Sigmoid colon (tissue), 7 donors: Measurements from ENCODE around the gene TPRA1. TPM values are rescaled to one million over a fixed set of nuclear protein-coding genes. Genes with fewer than 3 reads are reported as not detected.

Experiments used
- DNase-seq: peaks from one replicate; pipeline ENCODE4 v3.0.0-alpha.2; 2019
- H3K27ac ChIP-seq, 4 donors: fragments of 200-600 bp; sonication (generic); one replicate each; pipeline ENCODE4 v1.5.1; 2016 to 2019; ENCODE audit warnings: mild to moderate bottlenecking in 1 of 4
- H3K27me3 ChIP-seq, 3 donors: fragments of 200-600 bp; sonication (generic); one replicate each; pipeline ENCODE4 v1.5.1; 2019; ENCODE audit warnings: mild to moderate bottlenecking in 1 of 3
- H3K36me3 ChIP-seq, 4 donors: fragments of 200-600 bp; sonication (generic); one replicate each; pipeline ENCODE4 v1.5.1; 2016 to 2019
- H3K4me1 ChIP-seq, 4 donors: fragments of 200-600 bp; sonication (generic); one replicate each; pipeline ENCODE4 v1.5.1; 2017 to 2019
- H3K4me3 ChIP-seq, 4 donors: fragments of 200-600 bp; sonication (generic); one replicate each; pipeline ENCODE4 v1.5.1; 2017 to 2019; ENCODE audit warnings: mild to moderate bottlenecking in 2 of 4, moderate library complexity in 1 of 4
- H3K9me3 ChIP-seq, 4 donors: fragments of 200-600 bp in 3 of 4; sonication (generic) in 3 of 4; one replicate each; pipeline versions ENCODE4 v1.5.1 to v1.6.1; 2013 to 2019
- CTCF ChIP-seq, 4 experiments: fragments of 450-650 bp in 3 of 4; fragments of 200-600 bp in 1 of 4; IDR thresholded peaks; one replicate each; pipeline ENCODE4 v1.5.1; 2016 to 2019; ENCODE audit warnings: antibody characterized with exemption in 4 of 4, mild to moderate bottlenecking in 3 of 4, moderate library complexity in 2 of 4
- EP300 ChIP-seq, 4 donors: sonication (generic); formaldehyde crosslinking; IDR thresholded peaks; one replicate each; pipeline ENCODE4 v1.6.1; 2017; ENCODE audit warnings: antibody characterized with exemption in 4 of 4
- POLR2A ChIP-seq, 2 donors: fragments of 450-650 bp; IDR thresholded peaks; one replicate each; pipeline ENCODE4 v1.6.1; 2016; ENCODE audit warnings: antibody characterized with exemption in 2 of 2, mild to moderate bottlenecking in 2 of 2, moderate library complexity in 2 of 2
- POLR2AphosphoS5 ChIP-seq, 4 donors: sonication (generic); formaldehyde crosslinking; IDR thresholded peaks; one replicate each; pipeline ENCODE4 v1.6.1; 2017; ENCODE audit warnings: antibody characterized with exemption in 4 of 4
- WGBS, 2 donors: extraction: QIAGEN DNeasy Blood & Tissue Kit; methylation state at CpG; one replicate each; pipeline ENCODE4 v1.1.7; 2013; 5-methylcytosine and 5-hydroxymethylcytosine counted together
- intact Hi-C: fragments of 100-400 bp; cut with DNase I; formaldehyde crosslinking; loops from one replicate; pipeline ENCODE4 v1.15.1; 2023
- polyA plus RNA-seq, 3 donors: library from polyadenylated mRNA; stranded (reverse); fragments of 200-250 nt; gene quantifications; one replicate each; pipeline ENCODE4 v1.2.3, GENCODE V29; 2013
- total RNA-seq, 4 donors: library from RNA; depleted of rRNA; stranded (reverse); fragments of >200 nt; gene quantifications; one replicate each; pipeline ENCODE4 v1.1.0, GENCODE V29; 2016
- donor health status: healthy with polysubstance abuse.
- donor health status: Bipolar disorder and iron deficiency.
- donor health status: healthy.

TPRA1 gene
- total and polyA plus RNA-seq, 7 donors: 7.2 to 33.2 (median 28.5) TPM

GRCh38 chr3:127637546-127637945, 47.0 kb upstream of the TPRA1 start:
- intact Hi-C loops: no loop called here
- TF ChIP-seq POLR2AphosphoS5 (IDR thresholded peaks at IDR 0.05) (no peak), EP300 (IDR thresholded peaks at IDR 0.05) (no peak), CTCF (IDR thresholded peaks at IDR 0.05) (no peak), POLR2A (IDR thresholded peaks at IDR 0.05) (no peak)
- H3K4me3 ChIP-seq: no peak overlapping the region
- no peaks in the 10 kb centered on the region for H3K27me3 ChIP-seq
- H3K4me1 ChIP-seq: no peaks in the 10 kb centered on the region
- no peaks in the 10 kb centered on the region for H3K36me3 ChIP-seq
- DNase-seq: peak; percentile 11
- 73 to 86% methylated on average over 3 of the region's 3 CpGs for WGBS, 2 donors
- no peaks in the 10 kb centered on the region for H3K9me3 ChIP-seq
- H3K27ac ChIP-seq: no peak overlapping the region

GRCh38 chr3:127634653-127635052, 44.1 kb upstream of the TPRA1 start:
- no peaks in the 10 kb centered on the region for H3K9me3 ChIP-seq
- no peak overlapping the region for H3K27ac ChIP-seq
- TF ChIP-seq POLR2AphosphoS5 (IDR thresholded peaks at IDR 0.05) (no peak), POLR2A (IDR thresholded peaks at IDR 0.05) (no peak), CTCF (IDR thresholded peaks at IDR 0.05) (no peak), EP300 (IDR thresholded peaks at IDR 0.05) (no peak)
- intact Hi-C loops: no loop called here
- H3K4me3 ChIP-seq: no peak overlapping the region
- peak; percentile 11 for DNase-seq
- WGBS, 2 donors: 94 to 95% methylated on average over 12 of the region's 12 CpGs
- H3K4me1 ChIP-seq: peaks cover 0 to 8% (median 7%) of the 10 kb centered on the region in 4 donors
- no peaks in the 10 kb centered on the region for H3K36me3 ChIP-seq
- H3K27me3 ChIP-seq: peaks cover 0 to 4% (median 0%) of the 10 kb centered on the region in 3 donors

- Histone ChIP-seq H3K27me3 (peaks cover 0 to 4% (median 0%) of the 10 kb centered on the region in 3 donors), H3K9me3 (no peaks in the 10 kb centered on the region), H3K4me1 (peaks cover 0 to 12% (median 11%) of the 10 kb centered on the region in 4 donors), H3K27ac (no peak overlapping the region), H3K4me3 (no peak overlapping the region), H3K36me3 (no peaks in the 10 kb centered on the region)
- TF ChIP-seq CTCF (IDR thresholded peaks at IDR 0.05) (no peak), POLR2A (IDR thresholded peaks at IDR 0.05) (no peak), EP300 (IDR thresholded peaks at IDR 0.05) (no peak)
- 85 to 89% methylated on average over 8 of the region's 8 CpGs for WGBS, 2 donors
- no peak for DNase-seq
- intact Hi-C loops: no loop called here
These were observed 41.7 kb upstream of the TPRA1 start for GRCh38 chr3:127632035-127632820.

- no peak overlapping the region for H3K27ac ChIP-seq
- no peaks in the 10 kb centered on the region for H3K9me3 ChIP-seq
- peaks cover 0 to 12% (median 11%) of the 10 kb centered on the region in 4 donors for H3K4me1 ChIP-seq
- H3K36me3 ChIP-seq: no peaks in the 10 kb centered on the region
- TF ChIP-seq EP300 (IDR thresholded peaks at IDR 0.05): no peak
- TF ChIP-seq CTCF (IDR thresholded peaks at IDR 0.05): no peak
- TF ChIP-seq POLR2AphosphoS5 (IDR thresholded peaks at IDR 0.05): no peak
- no peak for TF ChIP-seq POLR2A (IDR thresholded peaks at IDR 0.05)
- H3K4me3 ChIP-seq: no peak overlapping the region
- H3K27me3 ChIP-seq: peaks cover 0 to 4% (median 0%) of the 10 kb centered on the region in 3 donors
- intact Hi-C loops: no loop called here
- no peak for DNase-seq
- 84 to 88% methylated on average over 12 of the region's 12 CpGs for WGBS, 2 donors
These were observed 40.5 kb upstream of the TPRA1 start for GRCh38 chr3:127630811-127631714.
